Measurements from ENCODE around the gene AQP9. TPM values are rescaled to one million over a fixed set of nuclear protein-coding genes. Genes with fewer than 3 reads are reported as not detected.

Gene AQP9
- total RNA-seq, 1 donor from 2014 or later, result 0.77 TPM

DNA sequence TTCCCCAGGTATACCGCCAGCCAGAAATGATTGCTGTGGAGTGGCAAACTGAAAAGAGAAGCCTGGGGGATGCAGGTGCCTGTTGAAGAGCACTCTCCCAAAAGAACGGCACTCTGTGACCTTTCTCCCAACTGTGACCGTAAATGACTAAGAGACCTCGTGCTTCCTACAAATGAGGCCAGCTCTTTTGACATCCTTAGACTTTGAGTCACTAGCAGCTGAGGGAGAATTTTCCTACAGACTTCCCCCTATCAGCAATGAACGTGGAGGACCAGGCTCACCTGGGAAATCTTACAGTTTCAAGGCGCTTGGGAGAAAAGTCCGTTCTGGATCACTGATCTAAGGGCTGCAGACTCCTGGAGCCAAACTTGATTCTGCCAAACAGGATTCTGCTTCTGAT lies 8.6 kb downstream of the AQP9 start:
- peaks cover 11% of the 10 kb centered on the region for H3K27me3 ChIP-seq (ENCODE audit: low read depth)
- no peak overlapping the region for H3K4me3 ChIP-seq
- no peaks in the 10 kb centered on the region for H3K36me3 ChIP-seq
- DNase-seq, result no peak
- TF ChIP-seq, protein P1, sequence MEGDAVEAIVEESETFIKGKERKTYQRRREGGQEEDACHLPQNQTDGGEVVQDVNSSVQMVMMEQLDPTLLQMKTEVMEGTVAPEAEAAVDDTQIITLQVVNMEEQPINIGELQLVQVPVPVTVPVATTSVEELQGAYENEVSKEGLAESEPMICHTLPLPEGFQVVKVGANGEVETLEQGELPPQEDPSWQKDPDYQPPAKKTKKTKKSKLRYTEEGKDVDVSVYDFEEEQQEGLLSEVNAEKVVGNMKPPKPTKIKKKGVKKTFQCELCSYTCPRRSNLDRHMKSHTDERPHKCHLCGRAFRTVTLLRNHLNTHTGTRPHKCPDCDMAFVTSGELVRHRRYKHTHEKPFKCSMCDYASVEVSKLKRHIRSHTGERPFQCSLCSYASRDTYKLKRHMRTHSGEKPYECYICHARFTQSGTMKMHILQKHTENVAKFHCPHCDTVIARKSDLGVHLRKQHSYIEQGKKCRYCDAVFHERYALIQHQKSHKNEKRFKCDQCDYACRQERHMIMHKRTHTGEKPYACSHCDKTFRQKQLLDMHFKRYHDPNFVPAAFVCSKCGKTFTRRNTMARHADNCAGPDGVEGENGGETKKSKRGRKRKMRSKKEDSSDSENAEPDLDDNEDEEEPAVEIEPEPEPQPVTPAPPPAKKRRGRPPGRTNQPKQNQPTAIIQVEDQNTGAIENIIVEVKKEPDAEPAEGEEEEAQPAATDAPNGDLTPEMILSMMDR (IDR thresholded peaks at IDR 0.05; ENCODE audit: borderline replicate concordance), result no peak
- no peak overlapping the region for H3K27ac ChIP-seq (replicated peaks)
- H3K4me1 ChIP-seq, result no peaks in the 10 kb centered on the region
- intact Hi-C loops (cut with micrococcal nuclease), result no loop called here
- no peaks in the 10 kb centered on the region for H3K9me3 ChIP-seq (replicated peaks)

DNA sequence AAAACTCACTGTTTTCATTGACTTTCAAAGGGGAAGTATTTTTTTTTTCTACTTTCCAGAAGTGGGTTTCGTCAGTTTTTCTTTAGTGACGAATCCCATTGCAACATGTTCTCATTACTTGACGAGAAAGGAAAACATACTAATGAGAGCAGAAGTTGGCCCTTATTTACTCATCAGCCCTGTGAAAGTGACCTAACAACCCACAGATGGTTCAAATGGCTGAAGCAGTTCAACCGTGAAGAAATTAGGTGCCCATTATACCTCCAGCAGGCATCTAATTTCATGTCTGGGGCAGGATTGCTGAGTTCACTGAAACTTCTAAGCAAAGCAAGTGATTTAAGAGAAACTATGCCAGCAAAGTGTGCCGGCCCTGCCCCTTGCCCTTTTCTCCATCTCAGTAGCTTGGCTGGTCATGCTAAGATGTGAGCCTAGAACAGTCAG lies 9.0 kb downstream of the AQP9 start:
- Histone ChIP-seq H3K4me3 (no peak overlapping the region), H3K27ac (replicated peaks) (no peak overlapping the region), H3K4me1 (no peaks in the 10 kb centered on the region), H3K9me3 (replicated peaks) (no peaks in the 10 kb centered on the region), H3K27me3 (ENCODE audit: low read depth) (peaks cover 11% of the 10 kb centered on the region), H3K36me3 (no peaks in the 10 kb centered on the region)
- no peak for DNase-seq
- TF ChIP-seq, protein P1 (IDR thresholded peaks at IDR 0.05; ENCODE audit: borderline replicate concordance), result no peak
- intact Hi-C loops (cut with micrococcal nuclease), result no loop called here

DNA sequence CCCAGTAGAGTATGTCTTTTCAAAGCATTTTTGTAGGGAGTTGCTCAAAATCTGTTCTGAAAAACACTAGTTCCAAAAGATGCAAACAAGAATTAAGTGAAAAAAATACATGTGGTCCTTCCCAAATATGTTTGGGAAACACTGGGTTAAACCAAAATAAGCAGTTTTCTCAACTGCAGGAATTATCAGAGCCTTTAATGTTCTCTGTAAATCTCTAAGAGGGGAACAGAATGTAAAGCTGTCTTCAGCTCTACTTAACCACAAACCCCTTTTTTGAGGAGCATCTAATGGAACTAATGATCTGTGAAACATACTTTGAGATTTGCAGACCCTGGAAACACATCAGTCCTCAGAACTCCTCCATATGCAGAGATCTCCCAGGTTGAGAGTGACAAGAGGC lies 9.9 kb downstream of the AQP9 start:
- H3K36me3 ChIP-seq, result no peaks in the 10 kb centered on the region
- H3K4me3 ChIP-seq, result no peak overlapping the region
- H3K9me3 ChIP-seq (replicated peaks), result no peaks in the 10 kb centered on the region
- TF ChIP-seq, protein P1 (IDR thresholded peaks at IDR 0.05; ENCODE audit: borderline replicate concordance), result no peak
- no peaks in the 10 kb centered on the region for H3K4me1 ChIP-seq
- DNase-seq, result no peak
- no peak overlapping the region for H3K27ac ChIP-seq (replicated peaks)
- peaks cover 8% of the 10 kb centered on the region for H3K27me3 ChIP-seq (ENCODE audit: low read depth)
- intact Hi-C loops (cut with micrococcal nuclease), result no loop called here

DNA sequence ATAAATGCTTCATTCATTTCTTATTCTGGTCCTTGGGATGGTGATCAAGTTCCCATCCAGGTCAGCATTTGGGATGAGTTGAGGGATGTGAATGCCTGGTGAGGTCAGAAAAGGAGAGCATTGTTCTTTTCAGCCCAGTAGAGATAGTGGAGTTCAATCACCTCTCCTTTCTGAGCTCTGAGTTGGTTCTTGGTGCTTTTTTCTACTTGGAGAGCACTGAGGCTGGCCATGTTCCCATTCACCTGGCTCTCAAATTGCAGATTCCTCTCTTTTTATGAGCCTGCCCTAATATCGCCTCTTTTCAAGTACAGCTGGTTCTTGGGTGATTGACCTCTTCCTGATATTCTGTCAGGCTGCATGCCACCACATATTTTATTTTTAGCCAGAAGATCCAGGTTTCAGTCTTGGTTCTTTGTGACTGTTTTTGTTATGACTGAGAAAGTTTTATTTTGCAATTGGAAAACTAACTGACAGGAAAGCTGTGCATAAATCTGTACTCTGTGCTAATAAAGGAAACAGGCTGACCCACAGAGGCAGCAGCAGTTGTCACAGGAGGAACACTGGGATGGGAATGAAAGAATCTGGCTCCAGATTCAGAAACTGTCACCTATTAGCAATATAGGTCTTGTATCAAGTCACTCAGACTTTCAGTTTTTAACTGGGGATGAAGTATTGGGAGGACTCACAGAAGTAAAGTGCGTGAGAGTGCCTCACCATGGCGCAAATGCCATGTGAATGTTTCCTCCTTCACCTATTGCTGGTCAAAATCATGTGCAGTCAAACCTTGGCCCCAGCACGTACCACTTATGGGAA lies 10.7 kb downstream of the AQP9 start:
- Histone ChIP-seq H3K9me3 (replicated peaks) (no peaks in the 10 kb centered on the region), H3K27ac (replicated peaks) (no peak overlapping the region), H3K27me3 (ENCODE audit: low read depth) (peaks cover 1% of the 10 kb centered on the region), H3K4me3 (no peak overlapping the region), H3K4me1 (no peaks in the 10 kb centered on the region), H3K36me3 (no peaks in the 10 kb centered on the region)
- intact Hi-C loops (cut with micrococcal nuclease), result no loop called here
- no peak for DNase-seq
- TF ChIP-seq, protein P1 (IDR thresholded peaks at IDR 0.05; ENCODE audit: borderline replicate concordance), result no peak

DNA sequence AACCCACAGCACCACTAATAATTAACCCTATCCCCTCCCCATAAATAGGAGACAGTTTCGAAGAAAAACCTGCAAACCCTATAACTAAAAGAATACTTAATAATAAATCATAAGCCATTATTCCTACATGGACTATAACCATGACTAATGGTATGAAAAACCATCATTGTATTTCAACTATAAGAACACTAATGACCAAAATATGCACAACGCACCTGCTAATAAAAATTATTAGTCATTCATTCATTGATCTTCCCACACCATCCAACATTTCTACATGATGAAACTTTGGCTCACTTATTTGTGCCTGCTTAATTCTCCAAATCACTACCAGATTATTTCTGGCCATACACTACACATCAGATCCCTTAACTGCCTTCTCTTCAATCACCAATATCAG lies 16.6 kb downstream of the AQP9 start:
- H3K36me3 ChIP-seq, result no peaks in the 10 kb centered on the region
- H3K27ac ChIP-seq (replicated peaks), result no peak overlapping the region
- DNase-seq, result no peak
- no peaks in the 10 kb centered on the region for H3K4me1 ChIP-seq
- no peaks in the 10 kb centered on the region for H3K27me3 ChIP-seq (ENCODE audit: low read depth)
- intact Hi-C loops (cut with micrococcal nuclease), result no loop called here
- TF ChIP-seq, protein P1 (IDR thresholded peaks at IDR 0.05; ENCODE audit: borderline replicate concordance), result no peak
- no peak overlapping the region for H3K4me3 ChIP-seq
- no peaks in the 10 kb centered on the region for H3K9me3 ChIP-seq (replicated peaks)
